Glutamatergic neuron (in vitro differentiated cells): Measurements from ENCODE around the gene TMEM267. TPM values are rescaled to one million over a fixed set of nuclear protein-coding genes. Genes with fewer than 3 reads are reported as not detected.
"Not testable (repeated sequence)": the region's sequence is repeated elsewhere in the genome, so short reads cannot be mapped to it uniquely, and the experiment has no call there.

ENCODE experiments used
- DNase-seq: peaks from one replicate; pipeline ENCODE4 v3.0.0; 2022
- H3K27ac Mint-ChIP-seq: one replicate; pipeline ENCODE4 v1.8.0; 2020; ENCODE audit warnings: mild to moderate bottlenecking, mixed read lengths, inconsistent platforms; ENCODE audit not compliant: unreplicated experiment
- H3K27me3 Mint-ChIP-seq: one replicate; pipeline ENCODE4 v1.8.0; 2020; ENCODE audit warnings: mild to moderate bottlenecking, moderate library complexity, mixed read lengths, inconsistent platforms; ENCODE audit not compliant: unreplicated experiment
- H3K36me3 Mint-ChIP-seq: one replicate; pipeline ENCODE4 v1.8.0; 2020; ENCODE audit warnings: mild to moderate bottlenecking, mixed read lengths, inconsistent platforms; ENCODE audit not compliant: unreplicated experiment
- H3K4me1 Mint-ChIP-seq: one replicate; pipeline ENCODE4 v1.8.0; 2020; ENCODE audit warnings: mild to moderate bottlenecking, low read depth, mixed read lengths, inconsistent platforms; ENCODE audit not compliant: unreplicated experiment
- H3K4me3 Mint-ChIP-seq: one replicate; pipeline ENCODE4 v1.8.0; 2020; ENCODE audit warnings: mild to moderate bottlenecking, mixed read lengths, inconsistent platforms; ENCODE audit not compliant: unreplicated experiment
- H3K9me3 Mint-ChIP-seq: one replicate; pipeline ENCODE4 v1.8.0; 2020; ENCODE audit warnings: mild to moderate bottlenecking, moderate library complexity, mixed read lengths, inconsistent platforms; ENCODE audit not compliant: unreplicated experiment
- CTCF ChIP-seq: fragments of 200-600 bp; sonication (generic); IDR thresholded peaks from one replicate; pipeline ENCODE4 v1.5.0; 2021; ENCODE audit not compliant: partially characterized antibody, unreplicated experiment
- total RNA-seq: library from RNA; stranded (reverse); fragmentation: NEBNext Ultra II Directional; extraction: Animal tissue kit (Norgen Biotek cat#: 25700); gene quantifications from one replicate; pipeline ENCODE4 v1.2.1, GENCODE V29; 2021; ENCODE audit not compliant: unreplicated experiment

TMEM267 gene
- total RNA-seq, 1 donor from 2014 or later, result 6.8 TPM

DNA sequence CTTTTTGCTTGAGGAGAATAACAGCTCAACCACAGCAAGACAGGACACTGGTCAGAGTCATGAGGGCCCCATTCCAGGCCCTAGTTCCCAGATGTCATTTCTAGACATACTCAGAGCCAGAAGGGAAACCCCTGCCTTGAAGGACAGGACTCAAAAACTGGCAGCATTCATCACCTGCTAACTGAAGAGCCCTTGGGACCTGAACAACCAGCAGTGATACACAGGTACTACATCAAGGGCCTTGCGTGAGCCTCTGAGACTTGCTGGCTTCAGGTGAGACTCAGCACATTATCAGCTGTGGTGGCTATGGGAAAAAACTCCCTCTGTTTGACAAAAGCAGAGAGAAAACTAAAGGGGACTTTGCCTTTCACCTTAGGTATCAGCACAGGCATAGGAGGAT lies 22.6 kb downstream of the TMEM267 start:
- TF ChIP-seq CTCF, result no peak

DNA sequence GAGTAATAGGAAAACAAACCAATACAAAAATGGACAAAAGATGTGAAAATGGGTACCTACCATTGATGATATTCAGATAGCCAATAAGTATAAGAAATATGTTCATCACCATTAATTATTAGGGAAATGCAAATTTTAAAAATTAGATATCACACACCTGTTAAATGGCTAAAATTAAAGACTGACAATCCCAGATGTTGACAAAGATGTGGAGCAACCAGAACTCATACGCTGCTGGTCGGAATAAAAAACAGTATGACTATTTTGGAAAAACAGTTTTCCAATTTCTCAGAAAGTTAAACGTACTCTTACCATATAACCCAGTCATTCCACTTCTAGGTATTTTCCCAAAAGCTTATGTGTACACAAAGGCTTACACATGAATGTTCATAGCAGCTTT lies 27.1 kb downstream of the TMEM267 start:
- Mint-ChIP-seq H3K27ac (no peak overlapping the region), H3K4me1 (no peaks in the 10 kb centered on the region), H3K36me3 (peaks cover 18% of the 10 kb centered on the region), H3K9me3 (peaks cover 2% of the 10 kb centered on the region), H3K27me3 (peaks cover 5% of the 10 kb centered on the region), H3K4me3 (no peak overlapping the region)
- TF ChIP-seq CTCF, result no peak
- DNase-seq, result no peak

More for the DNA sequence above, 22.6 kb downstream of the TMEM267 start:
- no peak overlapping the region for H3K27ac Mint-ChIP-seq
- no peaks in the 10 kb centered on the region for H3K4me1 Mint-ChIP-seq
- peaks cover 20% of the 10 kb centered on the region for H3K36me3 Mint-ChIP-seq
- H3K9me3 Mint-ChIP-seq, result peaks cover 2% of the 10 kb centered on the region
- peaks cover 5% of the 10 kb centered on the region for H3K27me3 Mint-ChIP-seq
- DNase-seq, result no peak
- no peak overlapping the region for H3K4me3 Mint-ChIP-seq

DNA sequence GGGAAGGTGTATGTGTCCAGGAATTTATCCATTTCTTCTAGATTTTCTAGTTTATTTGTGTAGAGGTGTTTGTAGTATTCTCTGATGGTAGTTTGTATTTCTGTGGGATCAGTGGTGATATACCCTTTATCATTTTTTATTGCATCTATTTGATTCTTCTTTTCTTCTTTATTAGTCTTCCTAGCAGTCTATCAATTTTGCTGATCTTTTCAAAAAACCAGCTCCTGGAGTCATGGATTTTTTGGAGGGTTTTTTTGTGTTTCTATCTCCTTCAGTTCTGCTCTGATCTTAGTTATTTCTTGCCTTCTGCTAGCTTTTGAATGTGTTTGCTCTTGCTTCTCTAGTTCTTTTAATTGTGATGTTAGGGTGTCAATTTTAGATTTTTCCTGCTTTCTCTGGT lies 42.1 kb downstream of the TMEM267 start:
- not testable (repeated sequence) for DNase-seq, H3K27me3 Mint-ChIP-seq, H3K9me3 Mint-ChIP-seq, H3K4me1 Mint-ChIP-seq, H3K4me3 Mint-ChIP-seq, H3K27ac Mint-ChIP-seq
- peaks cover 17% of the 10 kb centered on the region for H3K36me3 Mint-ChIP-seq

DNA sequence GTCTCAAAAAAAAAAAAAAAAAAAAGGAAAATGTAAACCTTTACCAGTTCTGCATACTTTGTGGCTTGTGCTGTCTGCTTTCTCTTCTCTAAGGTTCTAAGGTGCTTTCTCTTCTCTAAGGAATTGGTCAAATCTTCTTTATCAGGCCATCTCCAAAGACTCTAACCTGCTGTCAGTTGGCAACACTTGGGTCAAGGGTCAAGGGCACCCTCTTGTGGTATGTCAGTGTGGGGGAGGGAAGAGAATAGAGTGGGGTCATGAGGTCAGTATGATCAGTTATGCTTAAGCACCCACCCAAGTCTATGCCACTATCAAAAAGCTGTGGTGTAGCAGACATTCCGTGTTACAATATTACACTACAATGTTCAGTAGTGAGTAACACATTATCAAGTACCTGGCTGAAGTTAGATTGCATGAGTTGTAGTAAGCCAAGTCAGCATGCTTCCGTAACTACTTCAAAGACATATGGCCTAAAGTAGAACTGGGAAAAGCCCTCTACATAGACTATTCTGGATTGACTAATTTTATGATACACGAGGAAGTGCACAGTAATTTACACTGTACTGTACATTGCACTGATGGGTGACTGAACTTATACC lies 46.5 kb downstream of the TMEM267 start:
- TF ChIP-seq CTCF, result no peak
- Mint-ChIP-seq H3K36me3 (peaks cover under 1% of the 10 kb centered on the region), H3K9me3 (peaks cover 2% of the 10 kb centered on the region), H3K27ac (no peak overlapping the region), H3K4me1 (no peaks in the 10 kb centered on the region), H3K27me3 (no peaks in the 10 kb centered on the region), H3K4me3 (no peak overlapping the region)
- no peak for DNase-seq

DNA sequence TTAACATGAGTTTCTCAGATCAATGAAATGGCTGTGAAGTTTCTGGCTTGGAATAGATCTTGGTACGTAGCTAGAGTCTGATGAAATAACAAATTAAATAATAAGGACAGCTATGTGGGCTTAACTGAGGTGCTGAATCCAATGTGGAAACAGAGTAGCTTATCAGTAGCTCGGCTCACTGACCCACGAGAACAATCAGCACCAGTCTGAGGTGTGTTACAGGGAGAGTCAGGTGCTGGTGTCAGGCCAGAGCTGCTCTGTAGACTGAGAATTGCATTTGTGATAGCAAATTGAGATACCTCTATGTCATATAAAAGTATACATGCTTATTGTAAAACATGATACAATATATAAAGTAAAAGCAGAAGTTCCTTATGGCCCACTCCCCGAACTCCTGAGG lies 50.3 kb downstream of the TMEM267 start:
- no peak for DNase-seq
- no peak overlapping the region for H3K4me3 Mint-ChIP-seq
- peaks cover 2% of the 10 kb centered on the region for H3K27me3 Mint-ChIP-seq
- H3K9me3 Mint-ChIP-seq, result no peaks in the 10 kb centered on the region
- TF ChIP-seq CTCF, result no peak
- no peak overlapping the region for H3K27ac Mint-ChIP-seq
- peaks cover 1% of the 10 kb centered on the region for H3K4me1 Mint-ChIP-seq
- no peaks in the 10 kb centered on the region for H3K36me3 Mint-ChIP-seq
